Measurements from ENCODE around the gene IKBKE.

Gene IKBKE

DNA sequence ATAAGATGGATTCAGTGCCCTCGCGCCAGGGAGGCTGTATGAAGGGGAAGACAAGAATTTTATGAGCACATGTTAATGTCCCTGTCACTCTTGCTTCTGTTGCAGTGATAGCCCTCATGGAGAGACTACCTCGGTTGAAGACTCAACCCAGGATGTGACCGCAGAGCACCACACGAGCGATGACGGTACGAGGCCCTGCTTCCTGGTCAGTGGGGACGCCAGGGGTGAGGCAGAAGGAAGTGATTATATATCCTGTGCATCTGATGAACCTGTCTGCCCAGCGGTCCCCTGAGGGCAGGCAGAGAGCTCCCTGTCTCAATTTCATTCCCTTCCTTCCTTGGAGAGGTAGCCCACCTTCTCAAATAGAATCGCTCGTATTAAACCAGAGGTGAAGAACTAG, 20.0 kb upstream of the IKBKE start:
- TF ChIP-seq, protein P1, sequence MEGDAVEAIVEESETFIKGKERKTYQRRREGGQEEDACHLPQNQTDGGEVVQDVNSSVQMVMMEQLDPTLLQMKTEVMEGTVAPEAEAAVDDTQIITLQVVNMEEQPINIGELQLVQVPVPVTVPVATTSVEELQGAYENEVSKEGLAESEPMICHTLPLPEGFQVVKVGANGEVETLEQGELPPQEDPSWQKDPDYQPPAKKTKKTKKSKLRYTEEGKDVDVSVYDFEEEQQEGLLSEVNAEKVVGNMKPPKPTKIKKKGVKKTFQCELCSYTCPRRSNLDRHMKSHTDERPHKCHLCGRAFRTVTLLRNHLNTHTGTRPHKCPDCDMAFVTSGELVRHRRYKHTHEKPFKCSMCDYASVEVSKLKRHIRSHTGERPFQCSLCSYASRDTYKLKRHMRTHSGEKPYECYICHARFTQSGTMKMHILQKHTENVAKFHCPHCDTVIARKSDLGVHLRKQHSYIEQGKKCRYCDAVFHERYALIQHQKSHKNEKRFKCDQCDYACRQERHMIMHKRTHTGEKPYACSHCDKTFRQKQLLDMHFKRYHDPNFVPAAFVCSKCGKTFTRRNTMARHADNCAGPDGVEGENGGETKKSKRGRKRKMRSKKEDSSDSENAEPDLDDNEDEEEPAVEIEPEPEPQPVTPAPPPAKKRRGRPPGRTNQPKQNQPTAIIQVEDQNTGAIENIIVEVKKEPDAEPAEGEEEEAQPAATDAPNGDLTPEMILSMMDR (conservative IDR thresholded peaks at IDR 0.05; ENCODE audit: low read length), result no peak
- no peak for TF ChIP-seq EZH2phosphoT487 (IDR thresholded peaks at IDR 0.05; ENCODE audit: borderline replicate concordance)
- Histone ChIP-seq H3K9me2 (replicated peaks; ENCODE audit: low read depth, low read length) (no peaks in the 10 kb centered on the region), H3K4me3 (ENCODE audit: low read length, poor library complexity, severe bottlenecking) (no peak overlapping the region), H3K9me3 (ENCODE audit: insufficient read depth, low read depth, low read length) (no peaks in the 10 kb centered on the region), H3K9ac (ENCODE audit: low read depth, low read length, poor library complexity, severe bottlenecking) (no peak overlapping the region), H3F3A (ENCODE audit: low read depth) (no peaks in the 10 kb centered on the region), H3K36me3 (ENCODE audit: insufficient read depth, low read length) (peaks cover 78% of the 10 kb centered on the region), H3K4me1 (ENCODE audit: insufficient read depth, low read length, poor library complexity, severe bottlenecking) (no peaks in the 10 kb centered on the region), H3K79me2 (ENCODE audit: insufficient read depth, low read length) (no peaks in the 10 kb centered on the region), H2AFZ (ENCODE audit: low read length) (no peak overlapping the region), H4K20me1 (ENCODE audit: insufficient read depth, low read length, poor library complexity, severe bottlenecking) (no peaks in the 10 kb centered on the region), H3K4me2 (ENCODE audit: low read depth, low read length, poor library complexity, severe bottlenecking) (no peak overlapping the region), H3K27me3 (ENCODE audit: insufficient read depth, low read length, poor library complexity, severe bottlenecking) (no peaks in the 10 kb centered on the region)

- Histone ChIP-seq H3K9me3 (ENCODE audit: insufficient read depth, low read depth, low read length) (no peaks in the 10 kb centered on the region), H3K9ac (ENCODE audit: low read depth, low read length, poor library complexity, severe bottlenecking) (no peak overlapping the region), H3K4me2 (ENCODE audit: low read depth, low read length, poor library complexity, severe bottlenecking) (no peak overlapping the region), H3K4me1 (ENCODE audit: insufficient read depth, low read length, poor library complexity, severe bottlenecking) (no peaks in the 10 kb centered on the region), H3K36me3 (ENCODE audit: insufficient read depth, low read length) (peaks cover 77% of the 10 kb centered on the region), H3F3A (ENCODE audit: low read depth) (no peaks in the 10 kb centered on the region), H3K79me2 (ENCODE audit: insufficient read depth, low read length) (no peaks in the 10 kb centered on the region), H4K20me1 (ENCODE audit: insufficient read depth, low read length, poor library complexity, severe bottlenecking) (no peaks in the 10 kb centered on the region), H3K4me3 (ENCODE audit: low read length, poor library complexity, severe bottlenecking) (no peak overlapping the region), H3K27me3 (ENCODE audit: insufficient read depth, low read length, poor library complexity, severe bottlenecking) (no peaks in the 10 kb centered on the region), H3K9me2 (replicated peaks; ENCODE audit: low read depth, low read length) (no peaks in the 10 kb centered on the region), H2AFZ (ENCODE audit: low read length) (no peak overlapping the region)
- TF ChIP-seq, protein P1 (conservative IDR thresholded peaks at IDR 0.05; ENCODE audit: low read length), result no peak
- no peak for TF ChIP-seq EZH2phosphoT487 (IDR thresholded peaks at IDR 0.05; ENCODE audit: borderline replicate concordance)
These were observed 19.1 kb upstream of the IKBKE start for GRCh38 chr1:206451134-206451686.

DNA sequence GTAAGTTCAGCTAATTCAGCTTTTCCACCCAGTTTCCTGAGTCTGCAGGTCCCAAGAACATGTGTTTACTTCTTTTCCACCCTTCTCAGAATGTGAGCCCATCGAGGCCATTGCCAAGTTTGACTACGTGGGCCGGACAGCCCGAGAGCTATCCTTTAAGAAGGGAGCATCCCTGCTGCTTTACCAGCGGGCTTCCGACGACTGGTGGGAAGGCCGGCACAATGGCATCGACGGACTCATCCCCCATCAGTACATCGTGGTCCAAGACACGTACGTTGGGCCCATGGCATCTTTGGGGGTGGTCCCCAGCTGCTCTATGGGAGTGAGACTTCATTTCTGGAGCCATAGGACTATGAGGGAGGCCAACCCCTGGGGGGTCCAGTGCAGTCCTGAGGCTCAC, 17.2 kb upstream of the IKBKE start:
- H3K4me1 ChIP-seq (ENCODE audit: insufficient read depth, low read length, poor library complexity, severe bottlenecking), result peaks cover 11% of the 10 kb centered on the region
- H3K9ac ChIP-seq (ENCODE audit: low read depth, low read length, poor library complexity, severe bottlenecking), result no peak overlapping the region
- no peaks in the 10 kb centered on the region for H3K79me2 ChIP-seq (ENCODE audit: insufficient read depth, low read length)
- no peaks in the 10 kb centered on the region for H3K9me2 ChIP-seq (replicated peaks; ENCODE audit: low read depth, low read length)
- peaks cover 58% of the 10 kb centered on the region; the same call in 1 of the 2 replicates for H3K36me3 ChIP-seq (ENCODE audit: insufficient read depth, low read length)
- H3K27me3 ChIP-seq (ENCODE audit: insufficient read depth, low read length, poor library complexity, severe bottlenecking), result no peaks in the 10 kb centered on the region
- no peaks in the 10 kb centered on the region for H4K20me1 ChIP-seq (ENCODE audit: insufficient read depth, low read length, poor library complexity, severe bottlenecking)
- no peak overlapping the region for H3K4me2 ChIP-seq (ENCODE audit: low read depth, low read length, poor library complexity, severe bottlenecking)
- H3K9me3 ChIP-seq (ENCODE audit: insufficient read depth, low read depth, low read length), result no peaks in the 10 kb centered on the region
- H3F3A ChIP-seq (ENCODE audit: low read depth), result no peaks in the 10 kb centered on the region
- no peak overlapping the region for H2AFZ ChIP-seq (ENCODE audit: low read length)
- no peak overlapping the region for H3K4me3 ChIP-seq (ENCODE audit: low read length, poor library complexity, severe bottlenecking)
- TF ChIP-seq, protein P1 (conservative IDR thresholded peaks at IDR 0.05; ENCODE audit: low read length), result no peak
- no peak for TF ChIP-seq EZH2phosphoT487 (IDR thresholded peaks at IDR 0.05; ENCODE audit: borderline replicate concordance)
